H1 (cell line): ENCODE measurements around the gene RBMS1. TPM values are rescaled to one million over a fixed set of nuclear protein-coding genes. Genes with fewer than 3 reads are reported as not detected.

Experiments
- CTCF ChIA-PET: fragments of 300-600 bp; sonication (Branson Sonifier 250); formaldehyde crosslinking; loops from one replicate; lab custom pipeline; 2021; ENCODE audit not compliant: partially characterized antibody; lab: Charles Lee
- POLR2A ChIA-PET: fragments of 300-600 bp; sonication (Branson Sonifier 250); formaldehyde crosslinking; loops from one replicate; lab custom pipeline; 2021; ENCODE audit warnings: inconsistent platforms; ENCODE audit not compliant: partially characterized antibody; lab: Charles Lee
- DNase-seq, 2 experiments: peaks; one replicate each; pipeline versions ENCODE4 v3.0.0 to v3.0.0-alpha.2; 2010 to 2022; ENCODE audit warnings: low spot score in 2 of 2, low read depth in 1 of 2, mixed read lengths in 1 of 2
- FAIRE-seq: peaks from 2 replicates; lab custom pipeline; 2011; peaks lifted over from hg19 to GRCh38; lab: Jason Lieb, UNC
- H2AFZ ChIP-seq: 2 replicates; pipeline ENCODE4 v1.8.1; 2012; ENCODE audit warnings: low read length, inconsistent platforms
- H2AK5ac ChIP-seq: 2 replicates; pipeline ENCODE4 v1.6.1; 2013; ENCODE audit warnings: low read depth, low read length
- H2BK120ac ChIP-seq: replicated peaks from 2 replicates; pipeline ENCODE3; 2013; ENCODE audit warnings: low read depth, low read length, inconsistent platforms
- H2BK12ac ChIP-seq: 2 replicates; pipeline ENCODE4 v1.6.1; 2013; ENCODE audit warnings: low read depth, low read length
- H2BK15ac ChIP-seq: 2 replicates; pipeline ENCODE4 v1.6.1; 2013; ENCODE audit warnings: low read length
- H2BK20ac ChIP-seq: 2 replicates; pipeline ENCODE4 v1.6.1; 2013; ENCODE audit warnings: low read length
- H2BK5ac ChIP-seq: 2 replicates; pipeline ENCODE4 v1.6.1; 2013; ENCODE audit warnings: low read depth, low read length
- H3K14ac ChIP-seq: 2 replicates; pipeline ENCODE4 v1.6.1; 2013; ENCODE audit warnings: inconsistent platforms; ENCODE audit not compliant: insufficient read length
- H3K18ac ChIP-seq: 2 replicates; pipeline ENCODE4 v1.6.1; 2013; ENCODE audit warnings: low read length; ENCODE audit errors: extremely low read depth
- H3K23ac ChIP-seq: 2 replicates; pipeline ENCODE4 v1.6.1; 2013; ENCODE audit warnings: inconsistent platforms; ENCODE audit not compliant: insufficient read length
- H3K23me2 ChIP-seq: 2 replicates; pipeline ENCODE4 v1.6.1; 2013; ENCODE audit warnings: low read depth, low read length
- H3K27ac ChIP-seq: 2 replicates; pipeline ENCODE4 v1.6.1; 2011; ENCODE audit warnings: low read depth, low read length, inconsistent platforms
- H3K27me3 ChIP-seq, 4 experiments: replicated peaks in 1 of 4; 1 replicate in 1 of 4; 2 replicates in 3 of 4; pipeline versions ENCODE4 v1.6.1 to v1.8.1; 2011 to 2013; ENCODE audit warnings: low read length in 3 of 4, mild to moderate bottlenecking in 3 of 4, inconsistent platforms in 2 of 4, mixed read lengths in 2 of 4, moderate library complexity in 1 of 4; ENCODE audit not compliant: control insufficient read depth in 3 of 4, insufficient read depth in 3 of 4; ENCODE audit errors: extremely low read depth in 1 of 4
- H3K36me3 ChIP-seq, 4 experiments: 2 replicates each; pipeline versions ENCODE4 v1.6.1 to v1.8.1; 2011 to 2013; ENCODE audit warnings: mild to moderate bottlenecking in 4 of 4, low read length in 3 of 4, moderate library complexity in 2 of 4, control low read depth in 1 of 4, inconsistent platforms in 1 of 4; ENCODE audit not compliant: insufficient read depth in 4 of 4, control insufficient read depth in 2 of 4
- H3K4ac ChIP-seq: replicated peaks from 2 replicates; pipeline ENCODE3; 2013; ENCODE audit warnings: low read length, low read depth, mixed read lengths, inconsistent platforms; ENCODE audit not compliant: insufficient read length
- H3K4me1 ChIP-seq, 4 experiments: replicated peaks in 1 of 4; 1 replicate in 1 of 4; 2 replicates in 3 of 4; pipeline versions ENCODE4 v1.6.1 to v1.8.1; 2011 to 2013; ENCODE audit warnings: low read length in 3 of 4, inconsistent platforms in 2 of 4, mixed read lengths in 1 of 4; ENCODE audit not compliant: insufficient read depth in 4 of 4, control insufficient read depth in 3 of 4
- H3K4me2 ChIP-seq, 2 experiments: 2 replicates each; pipeline versions ENCODE4 v1.6.1 to v1.8.1; 2011 to 2013; ENCODE audit warnings: low read depth in 2 of 2, low read length in 2 of 2, control low read depth in 1 of 2, inconsistent platforms in 1 of 2, mild to moderate bottlenecking in 1 of 2; ENCODE audit not compliant: insufficient read depth in 1 of 2
- H3K4me3 ChIP-seq, 4 experiments: fragments of 200-600, 300-600 bp in 1 of 4; sonication (generic), shearing (Covaris generic), sonication (Bioruptor Twin) in 1 of 4; 2 replicates each; pipeline versions ENCODE4 v1.5.1 to v1.8.1; 2011 to 2016; ENCODE audit warnings: low read length in 4 of 4, low read depth in 3 of 4, control low read depth in 2 of 4, inconsistent platforms in 2 of 4, mild to moderate bottlenecking in 2 of 4, mixed read lengths in 1 of 4, moderate library complexity in 1 of 4; ENCODE audit not compliant: insufficient read depth in 2 of 4; ENCODE audit errors: extremely low read depth in 1 of 4
- H3K56ac ChIP-seq: replicated peaks from 2 replicates; pipeline ENCODE3; 2013; ENCODE audit warnings: low read depth, mild to moderate bottlenecking, mixed read lengths, low read length, inconsistent platforms; ENCODE audit not compliant: insufficient read length
- H3K79me1 ChIP-seq: 2 replicates; pipeline ENCODE4 v1.6.1; 2013; ENCODE audit warnings: low read depth, low read length, control low read depth
- H3K79me2 ChIP-seq, 2 experiments: 2 replicates each; pipeline versions ENCODE4 v1.6.1 to v1.8.1; 2012 to 2013; ENCODE audit warnings: low read length in 2 of 2, mild to moderate bottlenecking in 2 of 2, inconsistent platforms in 1 of 2; ENCODE audit not compliant: insufficient read depth in 2 of 2, control insufficient read depth in 1 of 2
- H3K9ac ChIP-seq, 4 experiments: replicated peaks in 1 of 4; 1 replicate in 1 of 4; 2 replicates in 3 of 4; pipeline versions ENCODE4 v1.6.1 to v1.8.1; 2011 to 2013; ENCODE audit warnings: low read depth in 3 of 4, low read length in 3 of 4, control low read depth in 2 of 4, mild to moderate bottlenecking in 2 of 4, moderate library complexity in 2 of 4, inconsistent platforms in 1 of 4; ENCODE audit errors: extremely low read depth in 1 of 4
- H3K9me3 ChIP-seq, 2 experiments: 2 replicates each; pipeline versions ENCODE4 v1.6.1 to v1.8.1; 2012 to 2013; ENCODE audit warnings: mild to moderate bottlenecking in 2 of 2, moderate library complexity in 2 of 2, control low read depth in 1 of 2, inconsistent platforms in 1 of 2, low read depth in 1 of 2, low read length in 1 of 2, mixed read lengths in 1 of 2; ENCODE audit not compliant: insufficient read depth in 2 of 2
- H4K20me1 ChIP-seq, 2 experiments: replicated peaks in 1 of 2; 2 replicates each; pipeline versions ENCODE3 to v1.8.1; 2011 to 2013; ENCODE audit warnings: inconsistent platforms in 2 of 2, low read length in 2 of 2, mild to moderate bottlenecking in 1 of 2; ENCODE audit not compliant: insufficient read depth in 2 of 2, control insufficient read depth in 1 of 2
- H4K5ac ChIP-seq: 2 replicates; pipeline ENCODE4 v1.6.1; 2013; ENCODE audit warnings: low read length, low read depth, mixed read lengths, inconsistent platforms; ENCODE audit not compliant: insufficient read length
- H4K8ac ChIP-seq: 2 replicates; pipeline ENCODE4 v1.8.0; 2013; ENCODE audit warnings: mild to moderate bottlenecking, moderate library complexity, low read length, inconsistent platforms; ENCODE audit not compliant: insufficient read depth; ENCODE audit errors: extremely low read depth
- H4K91ac ChIP-seq: replicated peaks from 2 replicates; pipeline ENCODE3; 2013; ENCODE audit warnings: low read length, mixed read lengths, inconsistent platforms; ENCODE audit not compliant: insufficient read length
- ASH2L ChIP-seq: fragments of 200-600, 300-600 bp; sonication (generic); IDR thresholded peaks from one replicate; pipeline ENCODE4 v1.7.1; 2017; ENCODE audit warnings: low read length
- CBX8 ChIP-seq: fragments of 300-800, 300-1000 bp; sonication (generic); IDR thresholded peaks from 2 replicates; pipeline ENCODE4 v1.7.1; 2016; ENCODE audit warnings: low read depth, low read length, borderline replicate concordance
- EZH2 ChIP-seq: fragments of 200-600 bp; sonication (generic); IDR thresholded peaks from 2 replicates; pipeline ENCODE4 v1.7.1; 2012; ENCODE audit warnings: low read depth, mild to moderate bottlenecking, moderate library complexity, low read length, inconsistent platforms; ENCODE audit not compliant: severe bottlenecking
- JUND ChIP-seq: IDR thresholded peaks from 2 replicates; pipeline ENCODE4 v1.6.1; 2011; ENCODE audit warnings: mild to moderate bottlenecking, improper control_type of control experiment, low read length
- KDM1A ChIP-seq: fragments of 200-600, 300-600 bp; sonication (generic); IDR thresholded peaks from 2 replicates; pipeline ENCODE4 v1.7.1; 2016; ENCODE audit warnings: mild to moderate bottlenecking, low read length, borderline replicate concordance
- RXRA ChIP-seq: IDR thresholded peaks from 2 replicates; pipeline ENCODE4 v1.6.1; 2011; ENCODE audit warnings: low read depth, mild to moderate bottlenecking, low read length, moderate library complexity; ENCODE audit not compliant: insufficient read depth
- TAF1 ChIP-seq: IDR thresholded peaks from 2 replicates; pipeline ENCODE4 v1.6.1; 2011; ENCODE audit warnings: mild to moderate bottlenecking, low read depth, low read length
- TCF12 ChIP-seq: IDR thresholded peaks from 2 replicates; pipeline ENCODE4 v1.6.1; 2011; ENCODE audit warnings: low read depth, mild to moderate bottlenecking, low read length
- WGBS, 2 experiments: shearing (Covaris generic) in 1 of 2; methylation state at CpG; one replicate each; pipeline versions ENCODE4 v1.1.6 to v1.1.7; 2013 to 2015; ENCODE audit warnings: low lambda C conversion rate in 2 of 2, mixed read lengths in 2 of 2, inconsistent platforms in 1 of 2, low coverage in 1 of 2, missing lambda C conversion rate in 1 of 2; ENCODE audit not compliant: insufficient replicate concordance in 2 of 2, insufficient coverage in 1 of 2, insufficient read length in 1 of 2; ENCODE audit errors: extremely low coverage in 1 of 2, missing lambda C conversion rate in 1 of 2; 5-methylcytosine and 5-hydroxymethylcytosine counted together
- polyA plus RNA-seq, 7 experiments: library from polyadenylated mRNA; depleted of rRNA in 3 of 7; stranded (reverse) in 5 of 7; unstranded in 2 of 7; fragments of >200 nt in 5 of 7; fragments of 200-250 nt in 2 of 7; gene quantifications; 1 replicate in 5 of 7; 2 replicates in 1 of 7; 4 replicates in 1 of 7; pipeline versions ENCODE4 v1.2.1 to v1.2.3, GENCODE V29; 2011 to 2013; ENCODE audit warnings: missing spikeins in 2 of 7, mixed read lengths in 2 of 7
- total RNA-seq: library from RNA; stranded (reverse); fragmentation: NEBNext Ultra II Directional; extraction: Animal tissue kit (Norgen Biotek cat#: 25700); gene quantifications from 2 replicates; pipeline ENCODE4 v1.2.1, GENCODE V29; 2021
- TF ChIP-seq, protein P1 (sequence below), 3 experiments: IDR thresholded peaks; 1 replicate in 2 of 3; 2 replicates in 1 of 3; pipeline versions ENCODE4 v1.5.1 to v1.6.1; 2011; ENCODE audit warnings: low read length in 3 of 3, mild to moderate bottlenecking in 3 of 3, inconsistent platforms in 2 of 3, low read depth in 1 of 3, moderate library complexity in 1 of 3; ENCODE audit not compliant: insufficient read depth in 1 of 3; ENCODE audit errors: control extremely low read depth in 1 of 3

The RBMS1 gene
- total and polyA plus RNA-seq, 2 of the 8 experiments (the other 6 are each of a cell fraction or from before 2014, with no cell fraction given), result 53.7 to 60.0 TPM

DNA sequence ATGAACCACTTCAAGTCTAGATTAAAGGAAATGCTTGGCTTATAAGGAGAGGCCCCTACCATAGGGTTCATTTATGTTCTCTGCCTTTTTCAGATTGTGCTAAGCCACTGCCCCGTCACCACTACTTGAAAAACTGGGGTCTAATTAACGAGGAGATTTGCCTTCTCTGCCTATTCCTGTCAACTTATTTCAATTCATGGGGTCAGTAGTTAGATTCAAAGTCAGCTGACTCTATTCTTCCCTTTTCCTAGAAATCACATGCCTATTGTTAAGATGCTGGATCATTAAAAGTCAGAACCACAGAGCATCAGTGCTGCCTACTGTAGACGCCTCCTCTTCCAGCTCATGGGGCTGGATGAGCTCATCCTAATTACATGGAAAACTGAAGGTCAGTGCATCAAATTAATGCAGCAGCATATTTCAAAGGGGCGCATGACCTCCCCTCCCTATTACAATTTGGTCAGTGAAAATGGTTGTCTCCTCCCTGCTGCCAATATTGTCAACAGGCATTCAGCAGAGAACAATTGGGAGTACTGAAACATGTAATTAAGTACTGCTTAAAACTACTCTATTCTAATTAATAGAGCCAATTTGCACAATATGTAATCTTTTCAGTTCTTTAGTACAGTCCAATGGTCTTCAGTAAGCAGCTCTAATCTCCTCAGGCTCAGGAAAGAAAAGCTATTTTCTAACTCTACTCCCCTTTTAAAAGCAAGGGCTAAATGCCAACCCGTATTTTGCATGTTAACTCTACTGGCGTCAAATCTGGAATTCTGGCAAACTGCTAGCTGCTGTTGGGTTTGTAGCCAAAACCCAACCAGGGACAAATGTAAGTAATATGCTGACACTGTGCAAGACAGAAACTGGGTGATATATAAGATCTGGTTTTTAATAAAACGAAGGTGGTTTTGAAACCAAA, 176.2 kb downstream of the RBMS1 start:
- Histone ChIP-seq H2BK12ac (no peak overlapping the region), H3K9me3 (no peaks in the 10 kb centered on the region), H2AFZ (no peak overlapping the region), H3K18ac (no peak overlapping the region), H3K36me3 (peaks cover 0 to 4% (median 0%) of the 10 kb centered on the region in 4 experiments; a peak in 3 of 8 replicates), H2BK20ac (no peak overlapping the region), H3K56ac (no peak overlapping the region), H3K9ac (no peak overlapping the region), H3K27ac (no peak overlapping the region), H3K14ac (no peak overlapping the region), H2BK15ac (no peak overlapping the region), H3K23me2 (no peaks in the 10 kb centered on the region), H3K4ac (no peak overlapping the region), H4K20me1 (no peaks in the 10 kb centered on the region), H3K4me2 (no peak overlapping the region), H4K91ac (no peak overlapping the region), H3K79me1 (0 out of 2 replicates have a peak, but pooled peaks cover 3% of the 10 kb centered on the region), H3K4me3 (no peak overlapping the region), H4K5ac (no peak overlapping the region), H3K4me1 (no peaks in the 10 kb centered on the region; a peak in 1 of 7 replicates), H2AK5ac (no peak overlapping the region), H4K8ac (no peak overlapping the region), H2BK5ac (no peak overlapping the region), H3K27me3 (no peaks in the 10 kb centered on the region), H3K23ac (no peak overlapping the region), H2BK120ac (no peak overlapping the region), H3K79me2 (peaks cover 0 to 9% of the 10 kb centered on the region in 2 experiments; a peak in 2 of 4 replicates)
- 86% methylated on average over 7 of the region's 7 CpGs; no CpG with 5 or more reads in 1 of the 2 experiments for WGBS, 2 experiments
- no peak for DNase-seq
- ChIA-PET CTCF (interaction anchor here (0.6 to 0.8 kb wide), 3 partner anchors 39 to 687 kb away, joined by 3 read pairs; no protein-coding TSS in a partner anchor), POLR2A (interaction anchor here (0.6 to 1.1 kb wide), 2 partner anchors 9 to 265 kb away, joined by 3 read pairs; no protein-coding TSS in a partner anchor)
- FAIRE-seq, result no peak
- TF ChIP-seq KDM1A (no peak), ASH2L (no peak), TAF1 (no peak), CBX8 (no peak), JUND (no peak), RXRA (no peak), EZH2 (no peak), TCF12 (no peak)
- TF ChIP-seq, protein P1, sequence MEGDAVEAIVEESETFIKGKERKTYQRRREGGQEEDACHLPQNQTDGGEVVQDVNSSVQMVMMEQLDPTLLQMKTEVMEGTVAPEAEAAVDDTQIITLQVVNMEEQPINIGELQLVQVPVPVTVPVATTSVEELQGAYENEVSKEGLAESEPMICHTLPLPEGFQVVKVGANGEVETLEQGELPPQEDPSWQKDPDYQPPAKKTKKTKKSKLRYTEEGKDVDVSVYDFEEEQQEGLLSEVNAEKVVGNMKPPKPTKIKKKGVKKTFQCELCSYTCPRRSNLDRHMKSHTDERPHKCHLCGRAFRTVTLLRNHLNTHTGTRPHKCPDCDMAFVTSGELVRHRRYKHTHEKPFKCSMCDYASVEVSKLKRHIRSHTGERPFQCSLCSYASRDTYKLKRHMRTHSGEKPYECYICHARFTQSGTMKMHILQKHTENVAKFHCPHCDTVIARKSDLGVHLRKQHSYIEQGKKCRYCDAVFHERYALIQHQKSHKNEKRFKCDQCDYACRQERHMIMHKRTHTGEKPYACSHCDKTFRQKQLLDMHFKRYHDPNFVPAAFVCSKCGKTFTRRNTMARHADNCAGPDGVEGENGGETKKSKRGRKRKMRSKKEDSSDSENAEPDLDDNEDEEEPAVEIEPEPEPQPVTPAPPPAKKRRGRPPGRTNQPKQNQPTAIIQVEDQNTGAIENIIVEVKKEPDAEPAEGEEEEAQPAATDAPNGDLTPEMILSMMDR (IDR thresholded peaks at IDR 0.05; ENCODE audit: control extremely low read depth in 1 of 3, insufficient read depth in 1 of 3, low read depth in 1 of 3, low read length in 3 of 3), result no peak
